ENCODE results near the gene SASH1. TPM values are rescaled to one million over a fixed set of nuclear protein-coding genes. Genes with fewer than 3 reads are reported as not detected.

The SASH1 gene
- total and polyA plus RNA-seq, 2 of the 8 experiments (the other 6 are each of a cell fraction or from before 2014, with no cell fraction given): 6.0 to 20.2 TPM

GRCh38 chr6:148443798-148444560 lies 101.3 kb downstream of the SASH1 start:
- H2BK12ac ChIP-seq (ENCODE audit: low read depth, low read length): no peak overlapping the region
- no peak overlapping the region for H4K91ac ChIP-seq (replicated peaks; ENCODE audit: insufficient read length, low read length)
- H3K56ac ChIP-seq (replicated peaks; ENCODE audit: insufficient read length, low read depth, low read length): no peak overlapping the region
- H2BK20ac ChIP-seq (ENCODE audit: low read length): no peak overlapping the region
- CTCF ChIA-PET (ENCODE audit: partially characterized antibody): interaction anchor here (0.6 to 1.8 kb wide), 4 partner anchors 8 to 43 kb away, joined by 3 to 4 read pairs (median 4); no protein-coding TSS in a partner anchor
- peaks cover 0 to 19% (median 12%) of the 10 kb centered on the region in 4 experiments; a peak in 6 of 7 replicates for H3K4me1 ChIP-seq (replicated peaks in 1 of 4; ENCODE audit: control insufficient read depth in 3 of 4, insufficient read depth in 4 of 4, low read length in 3 of 4)
- no peak overlapping the region for H3K18ac ChIP-seq (ENCODE audit: extremely low read depth, low read length)
- no peak overlapping the region for H2BK120ac ChIP-seq (replicated peaks; ENCODE audit: low read depth, low read length)
- H3K23ac ChIP-seq (ENCODE audit: insufficient read length): no peak overlapping the region
- H3K4ac ChIP-seq (replicated peaks; ENCODE audit: insufficient read length, low read depth, low read length): no peak overlapping the region
- FAIRE-seq (peak; percentile 19), DNase-seq (ENCODE audit: low read depth in 1 of 2, low spot score in 2 of 2) (peak in 1 of 2 experiments; percentile 47)
- H2AK5ac ChIP-seq (ENCODE audit: low read depth, low read length): no peak overlapping the region
- no peak overlapping the region for H3K14ac ChIP-seq (ENCODE audit: insufficient read length)
- H4K8ac ChIP-seq (ENCODE audit: extremely low read depth, insufficient read depth, low read length): no peak overlapping the region
- WGBS, 2 experiments (ENCODE audit: extremely low coverage in 1 of 2, insufficient coverage in 1 of 2, insufficient read length in 1 of 2, insufficient replicate concordance in 2 of 2, low coverage in 1 of 2, low lambda C conversion rate in 2 of 2, missing lambda C conversion rate in 1 of 2): 58% methylated on average over 7 of the region's 7 CpGs; no CpG with 5 or more reads in 1 of the 2 experiments
- H3K23me2 ChIP-seq (ENCODE audit: low read depth, low read length): 0 out of 2 replicates have a peak, but pooled peaks cover 2% of the 10 kb centered on the region
- no peaks in the 10 kb centered on the region for H3K9me3 ChIP-seq (ENCODE audit: insufficient read depth in 2 of 2, low read depth in 1 of 2, low read length in 1 of 2)
- no peaks in the 10 kb centered on the region; the same call in 1 of the 2 replicates for H3K79me1 ChIP-seq (ENCODE audit: low read depth, low read length)
- H3K4me3 ChIP-seq (ENCODE audit: extremely low read depth in 1 of 4, insufficient read depth in 2 of 4, low read depth in 3 of 4, low read length in 4 of 4): no peak overlapping the region
- peak overlapping the region; percentile 28 to 45; a peak in 3 of 4 replicates for H3K4me2 ChIP-seq (ENCODE audit: insufficient read depth in 1 of 2, low read depth in 2 of 2, low read length in 2 of 2)
- no peak overlapping the region for H2BK15ac ChIP-seq (ENCODE audit: low read length)
- POLR2A ChIA-PET (ENCODE audit: partially characterized antibody): interaction anchor here (0.9 kb wide), 1 partner anchor 9 kb away, joined by 3 read pairs; no protein-coding TSS in a partner anchor
- no peak overlapping the region; the same call in 1 of the 2 replicates for H3K27ac ChIP-seq (ENCODE audit: low read depth, low read length)
- no peak overlapping the region for H3K9ac ChIP-seq (replicated peaks in 1 of 4; ENCODE audit: extremely low read depth in 1 of 4, low read depth in 3 of 4, low read length in 3 of 4)
- no peak overlapping the region for H2AFZ ChIP-seq (ENCODE audit: low read length)
- H3K27me3 ChIP-seq (replicated peaks in 1 of 4; ENCODE audit: control insufficient read depth in 3 of 4, extremely low read depth in 1 of 4, insufficient read depth in 3 of 4, low read length in 3 of 4): no peaks in the 10 kb centered on the region
- no peak overlapping the region for H4K5ac ChIP-seq (ENCODE audit: insufficient read length, low read depth, low read length)
- H3K36me3 ChIP-seq (ENCODE audit: control insufficient read depth in 2 of 4, insufficient read depth in 4 of 4, low read length in 3 of 4): peaks cover 0 to 3% (median 0%) of the 10 kb centered on the region in 4 experiments; a peak in 2 of 8 replicates
- H2BK5ac ChIP-seq (ENCODE audit: low read depth, low read length): no peak overlapping the region
- no peaks in the 10 kb centered on the region for H4K20me1 ChIP-seq (replicated peaks in 1 of 2; ENCODE audit: control insufficient read depth in 1 of 2, insufficient read depth in 2 of 2, low read length in 2 of 2)
- no peak for TF ChIP-seq RAD21 (IDR thresholded peaks at IDR 0.05 in 1 of 2, conservative IDR thresholded peaks at IDR 0.05 in 1 of 2; ENCODE audit: low read depth in 2 of 2, low read length in 2 of 2)
- TF ChIP-seq TEAD4 (IDR thresholded peaks at IDR 0.05; ENCODE audit: low read depth, low read length): peak; percentile 23; the same call in 1 of the 2 replicates
- H3K79me2 ChIP-seq (ENCODE audit: control insufficient read depth in 1 of 2, insufficient read depth in 2 of 2, low read length in 2 of 2): peaks cover 0 to 5% of the 10 kb centered on the region in 2 experiments; a peak in 1 of 4 replicates

Measured in H1 (cell line).